DND-41 (cell line): Measurements from ENCODE around the gene MOK.

Experiments
- ATAC-seq: fragments of 200-7000 bp; cut with Tn5 transposase; 3 replicates; pipeline ENCODE4 v1.9.1; 2021; ENCODE audit warnings: low read depth; ENCODE audit not compliant: insufficient read depth
- DNase-seq: peaks from one replicate; pipeline ENCODE4 v3.0.0-alpha.2; 2020
- H2AFZ ChIP-seq: 2 replicates; pipeline ENCODE4 v1.6.0; 2012; ENCODE audit warnings: low read depth, low read length
- H3K27ac ChIP-seq: 2 replicates; pipeline ENCODE4 v1.5.1; 2012; ENCODE audit warnings: low read length, inconsistent platforms
- H3K27me3 ChIP-seq: fragments of 200-600 bp; sonication (generic); 2 replicates; pipeline ENCODE4 v1.6.0; 2012; ENCODE audit warnings: low read length, mild to moderate bottlenecking, inconsistent platforms; ENCODE audit not compliant: insufficient read depth, poor library complexity
- H3K36me3 ChIP-seq: 2 replicates; pipeline ENCODE4 v1.5.1; 2012; ENCODE audit warnings: low read length, inconsistent platforms; ENCODE audit not compliant: insufficient read depth
- H3K4me1 ChIP-seq: 2 replicates; pipeline ENCODE4 v1.5.1; 2012; ENCODE audit warnings: mild to moderate bottlenecking, low read length; ENCODE audit not compliant: insufficient read depth
- H3K4me2 ChIP-seq: 2 replicates; pipeline ENCODE4 v1.6.0; 2012; ENCODE audit warnings: mild to moderate bottlenecking, moderate library complexity, low read length, inconsistent platforms; ENCODE audit not compliant: insufficient read depth
- H3K4me3 ChIP-seq, 2 experiments: fragments of 200-600 bp in 1 of 2; shearing (Covaris generic) in 1 of 2; 2 replicates each; pipeline ENCODE4 v1.5.1; 2012 to 2016; ENCODE audit warnings: inconsistent platforms in 2 of 2, low read length in 2 of 2, mild to moderate bottlenecking in 2 of 2, low read depth in 1 of 2, moderate library complexity in 1 of 2
- H3K79me2 ChIP-seq: 2 replicates; pipeline ENCODE4 v1.6.0; 2012; ENCODE audit warnings: low read length, inconsistent platforms; ENCODE audit not compliant: insufficient read depth
- H3K9ac ChIP-seq: 2 replicates; pipeline ENCODE4 v1.6.0; 2012; ENCODE audit warnings: low read depth, mild to moderate bottlenecking, inconsistent platforms, low read length, moderate library complexity
- H3K9me3 ChIP-seq: 2 replicates; pipeline ENCODE4 v1.5.1; 2012; ENCODE audit warnings: low read length, moderate library complexity, mild to moderate bottlenecking, inconsistent platforms; ENCODE audit not compliant: insufficient read depth, severe bottlenecking
- H4K20me1 ChIP-seq: 2 replicates; pipeline ENCODE4 v1.6.0; 2012; ENCODE audit warnings: low read length; ENCODE audit not compliant: insufficient read depth
- EZH2 ChIP-seq: IDR thresholded peaks from 3 replicates; pipeline ENCODE4 v1.6.1; 2012; ENCODE audit warnings: borderline replicate concordance, low read depth, mild to moderate bottlenecking, moderate library complexity, low read length, inconsistent platforms; ENCODE audit not compliant: severe bottlenecking
- TF ChIP-seq, protein P1 (sequence below): IDR thresholded peaks from 2 replicates; pipeline ENCODE4 v1.5.1; 2012; ENCODE audit warnings: borderline replicate concordance, low read length, moderate library complexity, mild to moderate bottlenecking; ENCODE audit not compliant: poor library complexity, severe bottlenecking; ENCODE audit errors: extremely low read depth

The MOK gene

GRCh38 chr14:102318781-102319276 is 13.9 kb upstream of the MOK start:
- no peak for DNase-seq
- Histone ChIP-seq H2AFZ (peak overlapping the region; percentile 81), H3K27ac (peak overlapping the region; percentile 75), H3K4me3 (peak overlapping the region; percentile 43 to 81), H3K79me2 (peaks cover 23% of the 10 kb centered on the region), H3K4me1 (peaks cover 67% of the 10 kb centered on the region), H4K20me1 (no peaks in the 10 kb centered on the region), H3K9ac (peak overlapping the region; percentile 92), H3K27me3 (no peaks in the 10 kb centered on the region), H3K9me3 (no peaks in the 10 kb centered on the region), H3K36me3 (peaks cover 17% of the 10 kb centered on the region), H3K4me2 (peak overlapping the region; percentile 97)
- TF ChIP-seq EZH2, result no peak
- TF ChIP-seq, protein P1, sequence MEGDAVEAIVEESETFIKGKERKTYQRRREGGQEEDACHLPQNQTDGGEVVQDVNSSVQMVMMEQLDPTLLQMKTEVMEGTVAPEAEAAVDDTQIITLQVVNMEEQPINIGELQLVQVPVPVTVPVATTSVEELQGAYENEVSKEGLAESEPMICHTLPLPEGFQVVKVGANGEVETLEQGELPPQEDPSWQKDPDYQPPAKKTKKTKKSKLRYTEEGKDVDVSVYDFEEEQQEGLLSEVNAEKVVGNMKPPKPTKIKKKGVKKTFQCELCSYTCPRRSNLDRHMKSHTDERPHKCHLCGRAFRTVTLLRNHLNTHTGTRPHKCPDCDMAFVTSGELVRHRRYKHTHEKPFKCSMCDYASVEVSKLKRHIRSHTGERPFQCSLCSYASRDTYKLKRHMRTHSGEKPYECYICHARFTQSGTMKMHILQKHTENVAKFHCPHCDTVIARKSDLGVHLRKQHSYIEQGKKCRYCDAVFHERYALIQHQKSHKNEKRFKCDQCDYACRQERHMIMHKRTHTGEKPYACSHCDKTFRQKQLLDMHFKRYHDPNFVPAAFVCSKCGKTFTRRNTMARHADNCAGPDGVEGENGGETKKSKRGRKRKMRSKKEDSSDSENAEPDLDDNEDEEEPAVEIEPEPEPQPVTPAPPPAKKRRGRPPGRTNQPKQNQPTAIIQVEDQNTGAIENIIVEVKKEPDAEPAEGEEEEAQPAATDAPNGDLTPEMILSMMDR, result no peak
- no peak for ATAC-seq

GRCh38 chr14:102317564-102318248 is 12.7 kb upstream of the MOK start:
- DNase-seq (no peak), ATAC-seq (no peak)
- Histone ChIP-seq H2AFZ (peak overlapping the region; percentile 65), H3K27ac (peak overlapping the region; percentile 59; the same call in 1 of the 2 replicates), H3K9ac (peak overlapping the region; percentile 61; the same call in 1 of the 2 replicates), H3K27me3 (no peaks in the 10 kb centered on the region), H3K4me1 (peaks cover 71% of the 10 kb centered on the region), H3K36me3 (peaks cover 11% of the 10 kb centered on the region), H4K20me1 (no peaks in the 10 kb centered on the region), H3K79me2 (peaks cover 23% of the 10 kb centered on the region), H3K4me2 (peak overlapping the region; percentile 76), H3K4me3 (peak overlapping the region in 1 of 2 experiments; percentile 68; a peak in 2 of 4 replicates), H3K9me3 (no peaks in the 10 kb centered on the region)
- TF ChIP-seq EZH2, result no peak
- TF ChIP-seq, protein P1, result peak; percentile 16

- Histone ChIP-seq H4K20me1 (no peaks in the 10 kb centered on the region), H3K27me3 (no peaks in the 10 kb centered on the region), H3K36me3 (peaks cover 4% of the 10 kb centered on the region), H3K27ac (peak overlapping the region; percentile 86), H3K79me2 (peaks cover 22% of the 10 kb centered on the region), H3K4me1 (peaks cover 71% of the 10 kb centered on the region), H2AFZ (peak overlapping the region; percentile 97), H3K9me3 (no peaks in the 10 kb centered on the region), H3K4me3 (peak overlapping the region; percentile 42 to 68; a peak in 3 of 4 replicates), H3K9ac (peak overlapping the region; percentile 61), H3K4me2 (peak overlapping the region; percentile 76)
- DNase-seq (peak; percentile 93), ATAC-seq (peak; percentile 77)
- TF ChIP-seq EZH2, result no peak
- TF ChIP-seq, protein P1, result peak; percentile 84
Measured at GRCh38 chr14:102316743-102317563, 12.0 kb upstream of the MOK start.
